PC-9 (cell line): ENCODE measurements around the gene TRIM24. TPM values are rescaled to one million over a fixed set of nuclear protein-coding genes. Genes with fewer than 3 reads are reported as not detected.
"Not testable (repeated sequence)": the region's sequence is repeated elsewhere in the genome, so short reads cannot be mapped to it uniquely, and the experiment has no call there.

Experiments used
- BruUV-seq: library from RNA; stranded (reverse); fragments of 400-500 nt; replicated peaks from 2 replicates; lab custom pipeline; 2021; lab: Mats Ljungman, UMichigan
- CTCF ChIA-PET: fragments of 300-600 bp; sonication (Branson Sonifier 250); formaldehyde crosslinking; loops from one replicate; lab custom pipeline; 2022; ENCODE audit warnings: antibody characterized with exemption; lab: Charles Lee
- POLR2A ChIA-PET: fragments of 300-600 bp; sonication (Branson Sonifier 250); formaldehyde crosslinking; loops from one replicate; lab custom pipeline; 2022; ENCODE audit warnings: antibody characterized with exemption; ENCODE audit not compliant: unreplicated experiment; lab: Charles Lee
- DNase-seq, 2 experiments: peaks; one replicate each; pipeline versions ENCODE4 v3.0.0 to v3.0.0-alpha.2; 2015 to 2022; ENCODE audit warnings: mixed read lengths in 1 of 2
- H2AFZ ChIP-seq: fragments of 200-600 bp; sonication (generic); 2 replicates; pipeline ENCODE4 v1.8.1; 2017; ENCODE audit warnings: antibody characterized with exemption
- H3F3A ChIP-seq: fragments of 200-600 bp; sonication (generic); 2 replicates; pipeline ENCODE4 v1.8.1; 2017; ENCODE audit warnings: antibody characterized with exemption, mild to moderate bottlenecking, low read depth; ENCODE audit not compliant: insufficient read depth
- H3K27ac ChIP-seq: fragments of 200-600 bp; sonication (generic); 2 replicates; pipeline ENCODE4 v1.6.1; 2016; ENCODE audit warnings: mixed run types
- H3K27me3 ChIP-seq: fragments of 200-600 bp; sonication (generic); 2 replicates; pipeline ENCODE4 v1.6.1; 2016; ENCODE audit warnings: low read depth, mixed run types; ENCODE audit not compliant: insufficient read depth
- H3K36me3 ChIP-seq: fragments of 200-600 bp; sonication (generic); 2 replicates; pipeline ENCODE4 v1.6.1; 2016; ENCODE audit warnings: low read depth, mixed run types
- H3K4me1 ChIP-seq: fragments of 200-600 bp; sonication (generic); replicated peaks from 2 replicates; pipeline ENCODE4 v1.6.1; 2016; ENCODE audit warnings: mixed run types; ENCODE audit not compliant: insufficient read depth
- H3K4me2 ChIP-seq: fragments of 200-600 bp; sonication (generic); 2 replicates; pipeline ENCODE4 v1.6.1; 2017; ENCODE audit warnings: mixed run types
- H3K4me3 ChIP-seq: fragments of 200-600 bp; sonication (generic); 2 replicates; pipeline ENCODE4 v1.6.1; 2016; ENCODE audit warnings: mixed run types
- H3K79me2 ChIP-seq: fragments of 200-600 bp; sonication (generic); 2 replicates; pipeline ENCODE4 v1.6.1; 2017; ENCODE audit warnings: low read depth, mixed run types
- H3K9me2 ChIP-seq: fragments of 200-600 bp; sonication (generic); 2 replicates; pipeline ENCODE4 v1.8.1; 2017; ENCODE audit warnings: mild to moderate bottlenecking; ENCODE audit not compliant: insufficient read depth
- H3K9me3 ChIP-seq: fragments of 200-600 bp; sonication (generic); 2 replicates; pipeline ENCODE4 v1.8.1; 2016; ENCODE audit warnings: low read depth; ENCODE audit not compliant: insufficient read depth
- H4K20me1 ChIP-seq: fragments of 200-600 bp; sonication (generic); 2 replicates; pipeline ENCODE4 v1.8.1; 2017; ENCODE audit not compliant: insufficient read depth
- CTCF ChIP-seq: fragments of 200-600 bp; sonication (generic); conservative IDR thresholded peaks from 2 replicates; pipeline ENCODE4 v1.6.1; 2017; ENCODE audit warnings: mixed run types, antibody characterized with exemption, mild to moderate bottlenecking, moderate library complexity
- EZH2 ChIP-seq: fragments of 200-600 bp; sonication (generic); IDR thresholded peaks from 2 replicates; pipeline ENCODE4 v1.8.0; 2017; ENCODE audit warnings: antibody characterized with exemption, low read depth
- intact Hi-C: fragments of 100-400 bp; cut with micrococcal nuclease; formaldehyde crosslinking; loops from one replicate; pipeline ENCODE4 v1.10.0; 2022; ENCODE audit not compliant: unreplicated experiment
- total RNA-seq: library from RNA; stranded (reverse); gene quantifications from 2 replicates; pipeline ENCODE4 v1.2.3, GENCODE V29; 2021

TRIM24 gene
- total RNA-seq, 1 experiment from 2014 or later, result 20.5 TPM

GRCh38 chr7:138481447-138482380, 21.7 kb downstream of the TRIM24 start:
- Histone ChIP-seq H3K9me3 (peaks cover 6% of the 10 kb centered on the region; the same call in 1 of the 2 replicates), H3K4me3 (no peak overlapping the region), H3K27ac (no peak overlapping the region), H2AFZ (no peak overlapping the region), H3K4me1 (peaks cover 15% of the 10 kb centered on the region), H3K27me3 (no peaks in the 10 kb centered on the region), H3K9me2 (no peaks in the 10 kb centered on the region), H4K20me1 (no peaks in the 10 kb centered on the region), H3K79me2 (peaks cover 86% of the 10 kb centered on the region), H3F3A (peaks cover 5% of the 10 kb centered on the region; the same call in 1 of the 2 replicates), H3K4me2 (no peak overlapping the region), H3K36me3 (no peaks in the 10 kb centered on the region)
- intact Hi-C loops, result no loop called here
- BruUV-seq, result no TSS peak
- no peak for DNase-seq
- TF ChIP-seq CTCF (no peak), EZH2 (no peak)
- ChIA-PET CTCF (no interaction called here), POLR2A (interaction anchor here (0.6 kb wide), 1 partner anchor 176 kb away, joined by 6 read pairs; no protein-coding TSS in a partner anchor)

- H3K4me1 ChIP-seq, result peaks cover 3% of the 10 kb centered on the region
- no peak for DNase-seq
- H2AFZ ChIP-seq, result no peak overlapping the region
- H3K9me2 ChIP-seq, result no peaks in the 10 kb centered on the region
- 0 out of 2 replicates have a peak, but pooled peaks cover 4% of the 10 kb centered on the region for H4K20me1 ChIP-seq
- H3K27me3 ChIP-seq, result no peaks in the 10 kb centered on the region
- no peaks in the 10 kb centered on the region for H3K36me3 ChIP-seq
- CTCF ChIA-PET, result no interaction called here
- no TSS peak for BruUV-seq
- intact Hi-C loops, result no loop called here
- H3K27ac ChIP-seq, result no peak overlapping the region
- TF ChIP-seq CTCF, result no peak
- TF ChIP-seq EZH2, result no peak
- no peaks in the 10 kb centered on the region for H3F3A ChIP-seq
- no peak overlapping the region for H3K4me3 ChIP-seq
- H3K79me2 ChIP-seq, result peaks cover 89% of the 10 kb centered on the region
- POLR2A ChIA-PET, result no interaction called here
- peaks cover 6% of the 10 kb centered on the region; the same call in 1 of the 2 replicates for H3K9me3 ChIP-seq
- H3K4me2 ChIP-seq, result no peak overlapping the region
Observed at GRCh38 chr7:138483531-138483930, 23.5 kb downstream of the TRIM24 start.

- H3K79me2 ChIP-seq, result peaks cover 90% of the 10 kb centered on the region
Observed at GRCh38 chr7:138485508-138485907, 25.4 kb downstream of the TRIM24 start.

GRCh38 chr7:138489139-138489538, 29.1 kb downstream of the TRIM24 start:
- DNase-seq, H3K27me3 ChIP-seq, H3K36me3 ChIP-seq, H3F3A ChIP-seq, POLR2A ChIA-PET, BruUV-seq, H3K9me3 ChIP-seq, H4K20me1 ChIP-seq, H3K4me2 ChIP-seq, H2AFZ ChIP-seq, intact Hi-C loops, H3K27ac ChIP-seq, H3K9me2 ChIP-seq, H3K4me1 ChIP-seq, H3K4me3 ChIP-seq, CTCF ChIA-PET: not testable (repeated sequence)
- H3K79me2 ChIP-seq, result peaks cover 98% of the 10 kb centered on the region

More at GRCh38 chr7:138485508-138485907, 25.4 kb downstream of the TRIM24 start:
- H3K36me3 ChIP-seq, intact Hi-C loops, CTCF ChIA-PET, H4K20me1 ChIP-seq, H3K9me2 ChIP-seq, H3K27ac ChIP-seq, DNase-seq, H3K9me3 ChIP-seq, H3F3A ChIP-seq, H3K27me3 ChIP-seq, H2AFZ ChIP-seq, H3K4me1 ChIP-seq, H3K4me2 ChIP-seq, BruUV-seq, POLR2A ChIA-PET, H3K4me3 ChIP-seq: not testable (repeated sequence)
